WTC11 (cell line): ENCODE measurements around the gene BORCS5. TPM values are rescaled to one million over a fixed set of nuclear protein-coding genes. Genes with fewer than 3 reads are reported as not detected.

Source experiments
- ATAC-seq: fragments of 200-7000 bp; cut with Tn5 transposase; 2 replicates; pipeline ENCODE4 v1.10.0; 2021; ENCODE audit warnings: mild to moderate bottlenecking, moderate library complexity
- CTCF ChIA-PET: fragments of 300-600 bp; sonication (Branson Sonifier 250); formaldehyde crosslinking; loops from one replicate; lab custom pipeline; 2021; ENCODE audit warnings: antibody characterized with exemption; lab: Charles Lee
- POLR2A ChIA-PET: fragments of 350-600 bp; sonication (Branson Sonifier 250); formaldehyde crosslinking; loops from one replicate; lab custom pipeline; 2021; ENCODE audit warnings: antibody characterized with exemption; lab: Charles Lee
- DNase-seq: peaks from one replicate; pipeline ENCODE4 v3.0.0; 2021; ENCODE audit warnings: low spot score
- H3K27ac Mint-ChIP-seq: 2 replicates; pipeline ENCODE4 v1.8.0; 2021; ENCODE audit warnings: mixed read lengths
- H3K27me3 Mint-ChIP-seq: 2 replicates; pipeline ENCODE4 v1.8.0; 2021; ENCODE audit warnings: low read depth, mild to moderate bottlenecking, moderate library complexity, mixed read lengths
- H3K36me3 Mint-ChIP-seq: 2 replicates; pipeline ENCODE4 v1.8.0; 2021; ENCODE audit warnings: mixed read lengths
- H3K4me1 Mint-ChIP-seq: 2 replicates; pipeline ENCODE4 v1.8.0; 2022; ENCODE audit warnings: mixed read lengths
- H3K4me3 Mint-ChIP-seq: 2 replicates; pipeline ENCODE4 v1.8.0; 2021; ENCODE audit warnings: mild to moderate bottlenecking, moderate library complexity, mixed read lengths
- H3K9me3 Mint-ChIP-seq: 2 replicates; pipeline ENCODE4 v1.8.0; 2021; ENCODE audit warnings: mixed read lengths
- AFF4 ChIP-seq: sonication (generic); formaldehyde crosslinking; IDR thresholded peaks from 2 replicates; pipeline ENCODE4 v1.8.1; 2023; ENCODE audit warnings: mild to moderate bottlenecking, missing genetic modification reagents, borderline replicate concordance
- ATF2 ChIP-seq: sonication (generic); formaldehyde crosslinking; IDR thresholded peaks from 2 replicates; pipeline ENCODE4 v1.8.1; 2022; ENCODE audit warnings: low read depth, missing genetic modification reagents, borderline replicate concordance
- CREB1 ChIP-seq: sonication (generic); formaldehyde crosslinking; IDR thresholded peaks from 2 replicates; pipeline ENCODE4 v1.8.0; 2023; ENCODE audit warnings: mild to moderate bottlenecking, missing genetic modification reagents
- CREM ChIP-seq: sonication (generic); formaldehyde crosslinking; IDR thresholded peaks from 2 replicates; pipeline ENCODE4 v1.8.1; 2022; ENCODE audit warnings: mild to moderate bottlenecking, missing genetic modification reagents, moderate library complexity
- E2F1 ChIP-seq: sonication (generic); formaldehyde crosslinking; IDR thresholded peaks from 2 replicates; pipeline ENCODE4 v1.8.0; 2022; ENCODE audit warnings: mild to moderate bottlenecking, missing genetic modification reagents
- ELF4 ChIP-seq: sonication (generic); formaldehyde crosslinking; IDR thresholded peaks from 2 replicates; pipeline ENCODE4 v1.8.1; 2022; ENCODE audit warnings: low read depth, mild to moderate bottlenecking, moderate library complexity, missing genetic modification reagents
- EMX1 ChIP-seq: fragments of 250-450 bp; sonication (Bioruptor Pico); IDR thresholded peaks from 2 replicates; pipeline ENCODE4 v1.8.0; 2021; ENCODE audit warnings: mild to moderate bottlenecking
- ERG ChIP-seq: fragments of 250-450 bp; sonication (Bioruptor Pico); IDR thresholded peaks from 2 replicates; pipeline ENCODE4 v1.8.0; 2021; ENCODE audit warnings: mild to moderate bottlenecking
- ESRRA ChIP-seq: sonication (generic); formaldehyde crosslinking; IDR thresholded peaks from 2 replicates; pipeline ENCODE4 v1.8.1; 2022; ENCODE audit warnings: mild to moderate bottlenecking, missing genetic modification reagents, borderline replicate concordance
- GRHL2 ChIP-seq: fragments of 250-450 bp; sonication (Bioruptor Pico); IDR thresholded peaks from 2 replicates; pipeline ENCODE4 v1.8.0; 2022; ENCODE audit warnings: mild to moderate bottlenecking, moderate library complexity; ENCODE audit not compliant: insufficient replicate concordance, severe bottlenecking
- HMGA2 ChIP-seq: fragments of 250-450 bp; sonication (Bioruptor Pico); IDR thresholded peaks from 2 replicates; pipeline ENCODE4 v1.4.0; 2021; ENCODE audit warnings: mild to moderate bottlenecking, moderate library complexity
- JAZF1 ChIP-seq: fragments of 250-450 bp; sonication (Bioruptor Pico); IDR thresholded peaks from 2 replicates; pipeline ENCODE4 v1.9.0; 2021; ENCODE audit warnings: moderate library complexity, mild to moderate bottlenecking, inconsistent platforms
- JUN ChIP-seq: sonication (generic); formaldehyde crosslinking; IDR thresholded peaks from 2 replicates; pipeline ENCODE4 v1.8.0; 2023; ENCODE audit warnings: mild to moderate bottlenecking, missing genetic modification reagents
- KAT7 ChIP-seq: sonication (generic); formaldehyde crosslinking; IDR thresholded peaks from 2 replicates; pipeline ENCODE4 v1.8.1; 2023; ENCODE audit warnings: missing genetic modification reagents, mild to moderate bottlenecking, borderline replicate concordance
- PRDM15 ChIP-seq: sonication (generic); formaldehyde crosslinking; IDR thresholded peaks from 2 replicates; pipeline ENCODE4 v1.8.0; 2022; ENCODE audit warnings: missing genetic modification reagents
- PRRX2 ChIP-seq: fragments of 250-450 bp; sonication (Bioruptor Pico); IDR thresholded peaks from 2 replicates; pipeline ENCODE4 v1.8.0; 2021; ENCODE audit warnings: mild to moderate bottlenecking
- SMAD4 ChIP-seq: sonication (generic); formaldehyde crosslinking; IDR thresholded peaks from 2 replicates; pipeline ENCODE4 v1.8.0; 2022; ENCODE audit warnings: mild to moderate bottlenecking, missing genetic modification reagents
- SP1 ChIP-seq: sonication (generic); formaldehyde crosslinking; conservative IDR thresholded peaks from 2 replicates; pipeline ENCODE4 v1.8.1; 2022; ENCODE audit warnings: missing genetic modification reagents
- ZBTB21 ChIP-seq: sonication (generic); formaldehyde crosslinking; IDR thresholded peaks from 2 replicates; pipeline ENCODE4 v1.8.1; 2023; ENCODE audit warnings: mild to moderate bottlenecking, missing genetic modification reagents, borderline replicate concordance
- ZNF121 ChIP-seq: sonication (generic); formaldehyde crosslinking; IDR thresholded peaks from 2 replicates; pipeline ENCODE4 v1.8.0; 2023; ENCODE audit warnings: missing genetic modification reagents
- ZNF138 ChIP-seq: sonication (generic); formaldehyde crosslinking; conservative IDR thresholded peaks from 2 replicates; pipeline ENCODE4 v1.8.1; 2022; ENCODE audit warnings: mild to moderate bottlenecking, moderate library complexity, missing genetic modification reagents
- ZNF263 ChIP-seq: sonication (generic); formaldehyde crosslinking; IDR thresholded peaks from 2 replicates; pipeline ENCODE4 v1.8.1; 2022; ENCODE audit warnings: low read depth, mild to moderate bottlenecking, moderate library complexity, missing genetic modification reagents
- ZNF317 ChIP-seq: sonication (generic); formaldehyde crosslinking; IDR thresholded peaks from 2 replicates; pipeline ENCODE4 v1.8.1; 2023; ENCODE audit warnings: low read depth, mild to moderate bottlenecking, moderate library complexity, missing genetic modification reagents, borderline replicate concordance
- ZNF416 ChIP-seq: fragments of 250-450 bp; sonication (Bioruptor Pico); IDR thresholded peaks from 2 replicates; pipeline ENCODE4 v1.9.0; 2021; ENCODE audit warnings: mild to moderate bottlenecking, inconsistent platforms
- total RNA-seq: library from RNA; stranded (reverse); gene quantifications from 3 replicates; pipeline ENCODE4 v1.2.3, GENCODE V29; 2021
- TF ChIP-seq, protein P1 (sequence below): sonication (generic); formaldehyde crosslinking; IDR thresholded peaks from 2 replicates; pipeline ENCODE4 v1.8.1; 2022; ENCODE audit warnings: mild to moderate bottlenecking, moderate library complexity, missing genetic modification reagents
- TF ChIP-seq, protein P2 (sequence below): sonication (generic); formaldehyde crosslinking; IDR thresholded peaks from 2 replicates; pipeline ENCODE4 v1.8.1; 2023; ENCODE audit warnings: mild to moderate bottlenecking, missing genetic modification reagents, moderate library complexity

The BORCS5 gene
- total RNA-seq, 1 experiment from 2014 or later = 16.4 TPM

DNA sequence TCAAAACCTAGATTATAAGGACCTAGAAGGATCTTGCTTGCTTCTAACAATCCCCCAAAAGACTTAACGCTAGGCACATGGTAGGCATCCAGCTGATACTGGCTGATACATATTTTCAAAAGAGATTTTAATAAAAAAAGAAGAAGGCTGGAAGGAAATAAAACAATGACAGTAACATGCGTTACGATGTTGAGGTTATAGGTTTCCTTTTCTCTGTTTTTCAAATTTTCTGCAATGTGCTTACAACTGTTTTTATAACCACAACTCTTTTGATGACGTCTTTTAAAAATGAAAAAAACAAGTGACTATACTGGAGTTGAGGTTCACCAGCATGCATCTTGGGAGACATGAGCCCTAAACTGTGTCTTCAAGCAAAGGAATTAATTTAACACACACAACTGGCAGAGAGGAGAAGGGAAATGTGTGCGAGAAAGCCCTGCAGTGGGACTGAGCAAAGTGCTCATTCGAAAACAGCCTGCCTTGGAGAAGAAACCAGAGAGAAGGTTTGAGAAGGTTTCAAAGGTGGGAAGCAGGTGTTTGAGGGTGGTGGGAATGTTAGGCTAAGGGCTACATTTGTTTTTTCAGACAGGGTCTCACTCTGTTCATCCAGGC is 125.4 kb downstream of the BORCS5 start:
- no peak for ATAC-seq

DNA sequence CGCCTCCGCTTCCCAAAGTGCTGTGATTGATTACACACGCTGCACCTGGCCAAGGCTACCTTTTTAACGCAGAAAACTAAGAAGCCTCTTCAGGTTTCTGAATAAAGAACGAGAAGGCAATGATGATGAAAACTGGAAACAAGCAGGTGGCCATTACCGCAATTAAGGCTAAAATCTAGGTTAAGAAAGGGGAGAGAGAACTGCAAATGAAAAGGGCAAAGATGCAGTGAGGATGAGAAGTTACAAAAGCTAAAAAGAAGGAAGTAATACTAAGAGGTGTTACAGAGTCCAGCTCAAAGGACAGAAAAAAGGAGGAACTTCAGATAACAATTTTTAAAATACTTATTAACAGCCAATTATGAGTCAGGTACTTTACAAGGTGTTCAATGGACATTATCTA is 126.1 kb downstream of the BORCS5 start:
- CTCF ChIA-PET = no interaction called here
- DNase-seq (no peak), ATAC-seq (no peak)
- Mint-ChIP-seq H3K36me3 (peaks cover 40% of the 10 kb centered on the region), H3K27me3 (no peaks in the 10 kb centered on the region), H3K27ac (no peak overlapping the region), H3K9me3 (no peaks in the 10 kb centered on the region), H3K4me3 (no peak overlapping the region), H3K4me1 (peaks cover 12% of the 10 kb centered on the region)
- POLR2A ChIA-PET = interaction anchor here (0.6 kb wide), 1 partner anchor 85 kb away, joined by 3 read pairs; no protein-coding TSS in a partner anchor
- no peak for TF ChIP-seq KAT7 (CRISPR knock-in tag)
- TF ChIP-seq ESRRA = no peak
- no peak for TF ChIP-seq EMX1
- no peak for TF ChIP-seq JAZF1 (CRISPR knock-in tag)
- no peak for TF ChIP-seq ZBTB21
- TF ChIP-seq ERG = no peak
- TF ChIP-seq SP1 (CRISPR knock-in tag) = no peak
- TF ChIP-seq ZNF121 (CRISPR knock-in tag) = no peak
- TF ChIP-seq ATF2 (CRISPR knock-in tag) = no peak
- TF ChIP-seq ZNF263 = no peak
- TF ChIP-seq ZNF416 = no peak
- TF ChIP-seq PRRX2 (CRISPR knock-in tag) = no peak
- no peak for TF ChIP-seq GRHL2 (CRISPR knock-in tag)
- TF ChIP-seq, protein P1, sequence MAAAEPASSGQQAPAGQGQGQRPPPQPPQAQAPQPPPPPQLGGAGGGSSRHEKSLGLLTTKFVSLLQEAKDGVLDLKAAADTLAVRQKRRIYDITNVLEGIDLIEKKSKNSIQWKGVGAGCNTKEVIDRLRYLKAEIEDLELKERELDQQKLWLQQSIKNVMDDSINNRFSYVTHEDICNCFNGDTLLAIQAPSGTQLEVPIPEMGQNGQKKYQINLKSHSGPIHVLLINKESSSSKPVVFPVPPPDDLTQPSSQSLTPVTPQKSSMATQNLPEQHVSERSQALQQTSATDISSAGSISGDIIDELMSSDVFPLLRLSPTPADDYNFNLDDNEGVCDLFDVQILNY (CRISPR knock-in tag) = no peak
- no peak for TF ChIP-seq AFF4
- TF ChIP-seq E2F1 (CRISPR knock-in tag) = no peak
- no peak for TF ChIP-seq ZNF317 (CRISPR knock-in tag)
- no peak for TF ChIP-seq CREM (CRISPR knock-in tag)
- no peak for TF ChIP-seq PRDM15 (CRISPR knock-in tag)

More for the DNA sequence above, 125.4 kb downstream of the BORCS5 start:
- TF ChIP-seq HMGA2 (CRISPR knock-in tag) (no peak), CREB1 (CRISPR knock-in tag) (no peak), ELF4 (no peak), SMAD4 (CRISPR knock-in tag) (no peak), ZNF138 (CRISPR knock-in tag) (no peak), JUN (no peak)
- TF ChIP-seq, protein P2, sequence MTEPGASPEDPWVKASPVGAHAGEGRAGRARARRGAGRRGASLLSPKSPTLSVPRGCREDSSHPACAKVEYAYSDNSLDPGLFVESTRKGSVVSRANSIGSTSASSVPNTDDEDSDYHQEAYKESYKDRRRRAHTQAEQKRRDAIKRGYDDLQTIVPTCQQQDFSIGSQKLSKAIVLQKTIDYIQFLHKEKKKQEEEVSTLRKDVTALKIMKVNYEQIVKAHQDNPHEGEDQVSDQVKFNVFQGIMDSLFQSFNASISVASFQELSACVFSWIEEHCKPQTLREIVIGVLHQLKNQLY = no peak
- TF ChIP-seq, all 79 proteins: peak for 0
- no peak for DNase-seq
- ChIA-PET POLR2A (no interaction called here), CTCF (interaction anchor here (1.5 kb wide), 1 partner anchor 10 kb away, joined by 3 read pairs; no protein-coding TSS in a partner anchor)
- no peaks in the 10 kb centered on the region for H3K27me3 Mint-ChIP-seq
- no peak overlapping the region for H3K4me3 Mint-ChIP-seq
- no peak overlapping the region for H3K27ac Mint-ChIP-seq
- H3K9me3 Mint-ChIP-seq = no peaks in the 10 kb centered on the region
- peaks cover 47% of the 10 kb centered on the region for H3K36me3 Mint-ChIP-seq
- H3K4me1 Mint-ChIP-seq = peaks cover 12% of the 10 kb centered on the region
